NB4 (cell line): Measurements from ENCODE around the gene JPH3.

Experiments
- DNase-seq: peaks from one replicate; pipeline ENCODE4 v3.0.0; 2010; ENCODE audit warnings: low read depth
- H3K4me3 ChIP-seq: one replicate; pipeline ENCODE4 v1.5.1; 2011; ENCODE audit warnings: mild to moderate bottlenecking, low read depth, low read length, moderate library complexity
- CTCF ChIP-seq: IDR thresholded peaks from one replicate; pipeline ENCODE4 v1.5.1; 2012; ENCODE audit warnings: low read depth, low read length
- MAX ChIP-seq: IDR thresholded peaks from 2 replicates; pipeline ENCODE4 v1.6.1; 2011; ENCODE audit warnings: low read depth, low read length
- MYC ChIP-seq: IDR thresholded peaks from 2 replicates; pipeline ENCODE4 v1.6.1; 2011; ENCODE audit warnings: low read depth, low read length
- POLR2A ChIP-seq: IDR thresholded peaks from 2 replicates; pipeline ENCODE4 v1.6.1; 2011; ENCODE audit warnings: mild to moderate bottlenecking; ENCODE audit not compliant: insufficient read length; ENCODE audit errors: extremely low read depth

Gene JPH3

GRCh38 chr16:87692176-87692575 lies 89.9 kb downstream of the JPH3 start:
- TF ChIP-seq POLR2A, result no peak
- no peak for TF ChIP-seq CTCF
- no peak for TF ChIP-seq MAX
- no peak for TF ChIP-seq MYC
- H3K4me3 ChIP-seq, result no peak overlapping the region
- DNase-seq, result no peak

GRCh38 chr16:87692756-87693155 lies 90.4 kb downstream of the JPH3 start:
- no peak for TF ChIP-seq MAX
- no peak for TF ChIP-seq MYC
- TF ChIP-seq CTCF, result no peak
- TF ChIP-seq POLR2A, result no peak
- H3K4me3 ChIP-seq, result no peak overlapping the region
- DNase-seq, result no peak

GRCh38 chr16:87693827-87694226 lies 91.5 kb downstream of the JPH3 start:
- DNase-seq, result no peak
- TF ChIP-seq MYC (no peak), CTCF (no peak), POLR2A (no peak), MAX (no peak)
- H3K4me3 ChIP-seq, result no peak overlapping the region

- no peak overlapping the region for H3K4me3 ChIP-seq
- DNase-seq, result no peak
- TF ChIP-seq POLR2A (no peak), MAX (no peak), MYC (no peak), CTCF (no peak)
Observed at GRCh38 chr16:87694441-87695125, 92.3 kb downstream of the JPH3 start.

- TF ChIP-seq MYC, result no peak
- no peak for TF ChIP-seq POLR2A
- TF ChIP-seq CTCF, result no peak
- TF ChIP-seq MAX, result no peak
- DNase-seq, result no peak
Observed at GRCh38 chr16:87695534-87695933, 93.2 kb downstream of the JPH3 start.

More at GRCh38 chr16:87695534-87695933, 93.2 kb downstream of the JPH3 start:
- no peak overlapping the region for H3K4me3 ChIP-seq
